HCT116 (cell line): Measurements from ENCODE around the gene EPB41L4A. TPM values are rescaled to one million over a fixed set of nuclear protein-coding genes. Genes with fewer than 3 reads are reported as not detected.

ENCODE experiments used
- ATAC-seq: fragments of 200-7000 bp; cut with Tn5 transposase; 2 replicates; pipeline ENCODE4 v1.9.1; 2020; ENCODE audit warnings: mild to moderate bottlenecking, moderate library complexity
- BruUV-seq: library from RNA; stranded (reverse); fragments of 400-500 nt; replicated peaks from 2 replicates; lab custom pipeline; 2021; lab: Mats Ljungman, UMichigan
- CTCF ChIA-PET: fragments of 300-600 bp; sonication (Branson Sonifier 250); formaldehyde crosslinking; loops from one replicate; lab custom pipeline; 2021; ENCODE audit warnings: antibody characterized with exemption; lab: Charles Lee
- POLR2A ChIA-PET: fragments of 300-600, 350-600 bp; sonication (Branson Sonifier 250); formaldehyde crosslinking; loops from one replicate; lab custom pipeline; 2021; ENCODE audit warnings: antibody characterized with exemption; lab: Charles Lee
- RAD21 ChIA-PET, 2 experiments: fragments of 300-600 bp; sonication (Branson Sonifier 250); formaldehyde crosslinking; loops; one replicate each; lab custom pipeline; 2023; ENCODE audit warnings: low total read pairs in 2 of 2; ENCODE audit not compliant: uncharacterized antibody in 2 of 2, unreplicated experiment in 2 of 2, low non-redundant PET in 1 of 2; lab: Charles Lee
- DNase-seq: peaks from one replicate; pipeline ENCODE4 v3.0.0-alpha.2; 2010; ENCODE audit warnings: low read depth, low spot score
- H2AFZ ChIP-seq: fragments of 200-600 bp; shearing (Covaris generic), sonication (generic); 2 replicates; pipeline ENCODE4 v1.6.1; 2017; ENCODE audit warnings: low read depth, mixed run types, mixed read lengths, antibody characterized with exemption, low read length; ENCODE audit not compliant: poor library complexity, severe bottlenecking
- H3K27ac ChIP-seq: 2 replicates; pipeline ENCODE4 v1.5.1; 2012; ENCODE audit warnings: low read depth, low read length
- H3K27me3 ChIP-seq: fragments of 200-600 bp; sonication (generic); 2 replicates; pipeline ENCODE4 v1.6.1; 2016; ENCODE audit warnings: mixed run types, low read length, mixed read lengths; ENCODE audit not compliant: insufficient read depth
- H3K36me3 ChIP-seq, 2 experiments: fragments of 200-500 bp in 1 of 2; fragments of 200-600 bp in 1 of 2; sonication (Bioruptor generic) in 1 of 2; sonication (generic) in 1 of 2; 2 replicates each; pipeline versions ENCODE4 v1.5.1 to v1.6.1; 2014 to 2016; ENCODE audit warnings: low read length in 2 of 2, inconsistent platforms in 1 of 2, mixed read lengths in 1 of 2, mixed run types in 1 of 2; ENCODE audit not compliant: insufficient read depth in 2 of 2, control insufficient read depth in 1 of 2
- H3K4me1 ChIP-seq, 2 experiments: fragments of 200-600 bp in 1 of 2; sonication (generic) in 1 of 2; 2 replicates each; pipeline versions ENCODE4 v1.5.1 to v1.6.1; 2012 to 2017; ENCODE audit warnings: low read length in 2 of 2, inconsistent platforms in 1 of 2, mild to moderate bottlenecking in 1 of 2, mixed read lengths in 1 of 2, mixed run types in 1 of 2, moderate library complexity in 1 of 2; ENCODE audit not compliant: insufficient read depth in 2 of 2, control insufficient read depth in 1 of 2
- H3K4me2 ChIP-seq: fragments of 200-600 bp; sonication (generic); 2 replicates; pipeline ENCODE4 v1.6.1; 2017; ENCODE audit warnings: mixed run types, low read length, mixed read lengths
- H3K4me3 ChIP-seq, 2 experiments: fragments of 200-600 bp in 1 of 2; sonication (generic) in 1 of 2; replicated peaks in 1 of 2; 2 replicates each; pipeline ENCODE4 v1.5.1; 2011 to 2016; ENCODE audit warnings: low read length in 2 of 2, control low read depth in 1 of 2, low read depth in 1 of 2, mild to moderate bottlenecking in 1 of 2, mixed read lengths in 1 of 2, mixed run types in 1 of 2
- H3K79me2 ChIP-seq: fragments of 200-600 bp; sonication (generic); 2 replicates; pipeline ENCODE4 v1.6.1; 2017; ENCODE audit warnings: mild to moderate bottlenecking, mixed run types, low read length, moderate library complexity, mixed read lengths; ENCODE audit not compliant: insufficient read depth
- H3K9ac ChIP-seq: fragments of 200-600 bp; sonication (generic); 2 replicates; pipeline ENCODE4 v1.6.1; 2016; ENCODE audit warnings: low read length, mixed read lengths
- H3K9me2 ChIP-seq: fragments of 200-600 bp; sonication (generic), shearing (Covaris generic); 2 replicates; pipeline ENCODE4 v1.6.1; 2017; ENCODE audit warnings: mixed run types, mild to moderate bottlenecking, moderate library complexity; ENCODE audit not compliant: insufficient read depth
- H3K9me3 ChIP-seq, 2 experiments: fragments of 200-500 bp in 1 of 2; fragments of 200-600 bp in 1 of 2; sonication (Bioruptor generic) in 1 of 2; sonication (generic) in 1 of 2; 2 replicates each; pipeline ENCODE4 v1.6.1; 2014 to 2017; ENCODE audit warnings: low read length in 2 of 2, mixed read lengths in 2 of 2, inconsistent platforms in 1 of 2, low read depth in 1 of 2, mild to moderate bottlenecking in 1 of 2, mixed run types in 1 of 2, moderate library complexity in 1 of 2; ENCODE audit not compliant: control insufficient read depth in 1 of 2, insufficient read depth in 1 of 2
- H4K20me1 ChIP-seq: fragments of 200-600 bp; sonication (generic), shearing (Covaris generic); 2 replicates; pipeline ENCODE4 v1.6.1; 2017; ENCODE audit warnings: mixed run types, mild to moderate bottlenecking, moderate library complexity; ENCODE audit not compliant: insufficient read depth
- EZH2phosphoT487 ChIP-seq: fragments of 200-600 bp; IDR thresholded peaks from 2 replicates; pipeline ENCODE4 v1.6.1; 2018; ENCODE audit warnings: antibody characterized with exemption, borderline replicate concordance
- REST ChIP-seq: IDR thresholded peaks from 2 replicates; pipeline ENCODE4 v1.6.1; 2012; ENCODE audit warnings: low read depth
- SIN3A ChIP-seq: IDR thresholded peaks from 2 replicates; pipeline ENCODE4 v1.6.1; 2012; ENCODE audit warnings: low read depth
- SP1 ChIP-seq: IDR thresholded peaks from 2 replicates; pipeline ENCODE4 v1.6.1; 2012; ENCODE audit warnings: low read depth
- TCF7L2 ChIP-seq: IDR thresholded peaks from 2 replicates; pipeline ENCODE4 v1.7.0; 2011; ENCODE audit warnings: borderline replicate concordance, inconsistent platforms; ENCODE audit not compliant: insufficient read depth, insufficient read length; ENCODE audit errors: extremely low read depth
- YY1 ChIP-seq: IDR thresholded peaks from 2 replicates; pipeline ENCODE4 v1.6.1; 2011; ENCODE audit warnings: low read length, low read depth, moderate library complexity, mild to moderate bottlenecking; ENCODE audit not compliant: insufficient replicate concordance; ENCODE audit errors: extremely low read depth
- ZFX ChIP-seq: fragments of 450-650 bp; IDR thresholded peaks from 2 replicates; pipeline ENCODE4 v1.6.1; 2017
- intact Hi-C: fragments of 100-400 bp; cut with micrococcal nuclease; formaldehyde crosslinking; loops from 2 replicates; pipeline ENCODE4 v1.10.0; 2022
- total RNA-seq: library from RNA; stranded (reverse); gene quantifications from one replicate; pipeline ENCODE4 v1.2.1, GENCODE V29; 2021; ENCODE audit not compliant: unreplicated experiment

Gene EPB41L4A
- total RNA-seq, 1 experiment from 2014 or later: 2.8 TPM

- POLR2A ChIA-PET: no interaction called here
- H3K4me3 ChIP-seq: no peak overlapping the region
- RAD21 ChIA-PET: no interaction called here
- H3K4me2 ChIP-seq: no peak overlapping the region
- CTCF ChIA-PET: no interaction called here
- no peak overlapping the region for H3K9ac ChIP-seq
- no peaks in the 10 kb centered on the region for H3K79me2 ChIP-seq
- TF ChIP-seq SP1 (no peak), SIN3A (no peak), TCF7L2 (no peak), REST (no peak), EZH2phosphoT487 (no peak), ZFX (no peak), YY1 (no peak)
- no peak overlapping the region for H2AFZ ChIP-seq
- H3K4me1 ChIP-seq: no peaks in the 10 kb centered on the region
- DNase-seq (no peak), ATAC-seq (no peak)
- H3K9me2 ChIP-seq: no peaks in the 10 kb centered on the region
- intact Hi-C loops: no loop called here
- H3K9me3 ChIP-seq: no peaks in the 10 kb centered on the region
- H3K36me3 ChIP-seq: no peaks in the 10 kb centered on the region
- no peaks in the 10 kb centered on the region for H3K27me3 ChIP-seq
- no TSS peak for BruUV-seq
- no peak overlapping the region for H3K27ac ChIP-seq
- H4K20me1 ChIP-seq: no peaks in the 10 kb centered on the region
Observed at GRCh38 chr5:112348915-112349314, 70.2 kb downstream of the EPB41L4A start.
